Measurements from ENCODE around the gene IL17B.
A peak's percentile ranks its signal among the peaks of the same experiment; 100 is the strongest.
"Not testable (repeated sequence)": the region's sequence is repeated elsewhere in the genome, so short reads cannot be mapped to it uniquely, and the experiment has no call there.

Gene IL17B

DNA sequence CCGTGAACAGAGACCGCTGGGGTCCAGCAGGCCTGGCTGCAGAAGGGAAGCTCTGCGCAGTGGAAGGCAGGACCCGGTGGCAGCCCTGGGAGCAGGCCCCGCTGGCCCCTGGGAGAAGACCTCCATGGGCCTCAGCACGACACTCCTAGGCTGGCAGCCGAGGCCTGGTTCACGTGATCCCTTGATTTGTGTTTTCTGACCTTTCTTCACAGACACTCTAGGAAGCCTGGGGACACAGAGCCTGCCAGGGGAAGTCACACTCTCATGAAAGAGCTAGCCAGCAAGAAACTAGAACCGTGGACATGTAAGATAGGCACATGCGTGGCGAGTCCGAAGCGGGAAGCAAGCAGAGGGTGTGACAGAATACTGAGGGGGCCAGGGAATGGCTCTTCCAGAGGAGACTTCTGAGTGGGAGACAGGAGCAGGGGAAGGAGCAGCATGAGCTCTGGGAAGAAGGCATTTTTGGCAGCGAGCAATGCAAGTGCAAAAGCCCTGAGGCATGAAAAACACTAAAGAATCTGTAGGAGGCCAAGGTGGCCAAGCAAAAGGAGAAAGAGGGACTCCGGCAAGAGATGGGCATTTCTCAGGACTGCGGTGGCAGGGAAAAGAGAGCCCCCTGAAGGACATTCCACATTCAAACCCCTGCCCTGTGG, 26.6 kb upstream of the IL17B start:
- Histone ChIP-seq H3K27ac (peak overlapping the region in 18 of 21 experiments; percentile 5 to 89 (median 55)), H3K4me3 (no peak overlapping the region)

DNA sequence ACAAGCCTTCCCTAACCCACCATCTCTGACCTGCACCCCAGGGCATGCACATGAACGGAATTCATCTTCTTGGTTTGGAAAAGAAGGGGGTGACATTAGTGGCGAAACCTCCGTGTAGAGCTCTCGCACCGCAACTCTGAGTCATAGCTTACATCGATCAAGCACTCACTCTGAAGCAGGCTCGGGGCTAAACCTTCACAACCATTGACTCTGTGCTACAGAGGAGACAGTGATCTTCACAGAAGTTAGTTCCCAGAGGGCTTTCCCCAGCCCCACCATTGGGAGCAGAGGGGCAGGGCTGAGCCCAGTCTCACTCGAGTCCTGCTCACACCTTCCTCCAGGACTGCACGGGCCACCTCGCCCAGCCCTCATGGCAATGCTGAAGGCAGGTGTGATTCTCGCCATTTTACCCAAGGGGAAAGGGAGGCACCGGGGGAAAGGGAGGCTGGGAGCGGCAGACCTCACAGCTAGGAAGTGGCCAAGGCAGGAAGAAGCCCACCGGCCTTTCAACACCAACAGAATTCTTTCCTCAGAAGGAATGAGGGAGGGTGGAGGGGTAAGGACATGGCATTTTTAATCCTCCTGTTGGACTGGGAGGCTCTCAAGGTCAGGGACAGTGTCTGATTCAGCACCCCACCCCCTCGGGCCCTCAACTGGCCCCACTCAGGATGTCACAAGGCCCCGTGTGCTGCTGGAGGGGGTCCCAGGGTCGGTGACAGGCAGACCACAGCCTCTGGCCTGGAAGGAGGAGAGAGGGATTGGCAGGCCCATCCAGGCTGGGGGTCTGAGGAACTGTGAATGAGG, 25.9 kb upstream of the IL17B start:
- no peak overlapping the region for H3K4me3 ChIP-seq

DNA sequence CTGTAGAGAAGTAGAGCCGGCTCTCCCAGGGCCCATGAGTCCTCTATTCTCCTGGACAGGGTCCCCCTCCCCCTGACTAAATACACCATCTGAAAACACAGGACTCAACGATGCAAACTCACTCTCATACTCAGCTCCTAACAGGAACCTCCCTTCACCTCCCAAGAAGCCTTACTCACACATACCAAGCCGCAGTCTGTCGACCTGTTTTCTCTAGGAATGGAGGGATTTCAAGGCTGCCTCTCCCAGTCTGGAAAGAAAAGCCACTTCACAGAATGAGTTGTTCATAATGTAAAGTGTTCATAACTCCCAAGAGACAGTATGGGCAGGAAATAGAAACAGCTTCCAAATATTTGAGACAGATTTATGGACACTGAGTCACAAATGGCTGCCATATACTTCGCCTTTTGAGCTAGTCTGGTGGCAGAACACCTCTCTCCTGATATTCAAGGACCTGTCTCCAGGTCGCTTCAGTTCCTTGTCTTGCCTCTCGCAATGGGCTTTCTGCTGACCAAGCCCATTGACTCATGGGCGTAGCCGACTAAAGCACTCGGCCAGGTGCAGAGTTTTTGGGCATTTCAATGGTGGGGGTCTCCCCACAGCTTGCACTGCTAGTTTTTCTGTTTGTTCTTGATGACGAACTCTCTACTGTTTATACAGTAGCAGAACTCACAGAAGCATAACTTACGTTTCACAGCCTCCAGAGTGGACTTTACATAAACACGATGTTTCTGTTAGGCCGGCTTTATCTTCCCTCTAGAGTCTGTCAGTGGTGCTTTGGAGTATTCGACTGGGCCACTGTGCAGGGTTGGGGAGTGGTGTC, 25.0 kb upstream of the IL17B start:
- no peak overlapping the region for H3K4me3 ChIP-seq
- H3K27ac ChIP-seq: peak overlapping the region in 7 of 21 experiments; percentile 0 to 86 (median 71)

More for the DNA sequence above, 25.9 kb upstream of the IL17B start:
- peak overlapping the region in 16 of 21 experiments; percentile 0 to 89 (median 58) for H3K27ac ChIP-seq

DNA sequence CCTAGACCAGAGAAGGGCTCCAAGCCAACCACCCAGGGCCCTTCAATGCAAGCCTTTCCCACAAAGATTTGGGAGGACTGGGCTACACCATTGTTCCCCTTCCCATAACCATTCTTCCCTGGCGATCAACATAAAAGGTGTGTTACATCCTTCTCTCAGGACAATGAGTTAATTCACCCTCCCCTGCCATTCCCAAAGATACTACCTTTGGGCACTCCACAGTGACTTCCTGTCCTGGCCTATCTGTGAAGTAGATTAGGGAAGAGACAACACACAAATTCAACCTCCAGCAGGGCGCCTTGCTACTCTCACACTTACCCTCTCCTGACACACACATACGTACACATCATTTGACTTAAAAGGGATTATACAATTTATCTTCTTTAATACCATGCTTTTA, 23.2 kb upstream of the IL17B start:
- Histone ChIP-seq H3K27ac (no peak overlapping the region), H3K4me3 (no peak overlapping the region)

DNA sequence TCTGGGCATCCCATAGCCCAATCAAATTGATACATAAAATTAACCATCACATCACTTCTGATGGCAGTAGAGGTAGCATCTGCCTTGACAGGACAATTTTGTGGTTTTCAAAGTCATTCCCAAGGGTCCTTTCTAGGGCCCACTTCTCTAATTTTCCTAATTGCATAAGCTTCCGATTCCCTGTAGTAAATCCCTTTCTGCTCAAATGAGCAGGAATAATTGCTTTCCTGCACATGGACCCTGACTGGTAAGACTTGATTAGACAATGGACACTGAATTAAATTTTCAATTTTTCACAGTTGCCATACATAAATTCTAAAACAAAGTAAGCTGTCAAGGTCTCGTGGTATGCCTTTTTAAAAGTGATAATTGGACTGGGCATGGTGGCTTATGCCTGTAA, 22.0 kb upstream of the IL17B start:
- Histone ChIP-seq H3K27ac (no peak overlapping the region), H3K4me3 (no peak overlapping the region)

DNA sequence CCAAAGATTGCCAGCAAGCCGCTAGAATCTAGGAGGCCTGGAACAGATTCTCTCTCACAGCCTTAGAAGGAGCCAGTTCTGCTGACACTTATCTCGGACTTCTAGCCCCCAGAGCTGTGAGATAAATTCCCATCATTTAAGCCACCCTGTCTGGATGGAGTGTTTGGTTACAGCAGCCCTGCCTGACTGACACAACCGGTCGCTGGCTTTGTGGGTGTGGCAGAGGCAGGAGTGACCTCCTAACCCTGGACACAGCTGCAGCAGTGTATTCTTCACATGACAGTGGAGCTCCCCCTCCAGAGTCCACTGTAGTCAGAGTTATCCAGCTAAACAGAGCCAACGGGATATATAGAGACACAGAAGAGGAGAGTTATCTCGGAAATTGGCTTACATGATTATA, 21.2 kb upstream of the IL17B start:
- H3K27ac ChIP-seq: no peak overlapping the region

DNA sequence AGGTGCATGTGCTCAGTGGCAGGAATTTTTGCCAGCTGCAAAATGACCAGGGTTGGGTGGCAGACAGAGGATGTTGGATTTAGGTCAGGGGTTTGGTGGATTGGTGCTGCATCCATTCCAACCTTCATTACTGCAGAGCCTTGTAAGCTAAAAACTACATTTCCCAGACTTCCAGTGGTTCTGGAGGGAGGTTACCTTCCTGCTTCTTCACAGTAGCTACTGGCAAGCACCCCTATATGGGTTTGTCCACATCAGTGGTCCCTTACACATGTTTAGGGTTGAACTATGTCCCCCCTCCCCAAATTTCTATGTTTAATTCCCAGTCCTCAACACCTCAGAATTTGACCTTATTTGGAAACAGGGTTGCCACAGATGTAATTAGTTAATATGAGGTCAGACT, 20.7 kb upstream of the IL17B start:
- Histone ChIP-seq H3K27ac (no peak overlapping the region), H3K4me3 (no peak overlapping the region)

More for the DNA sequence above, 21.2 kb upstream of the IL17B start:
- H3K4me3 ChIP-seq: no peak overlapping the region

DNA sequence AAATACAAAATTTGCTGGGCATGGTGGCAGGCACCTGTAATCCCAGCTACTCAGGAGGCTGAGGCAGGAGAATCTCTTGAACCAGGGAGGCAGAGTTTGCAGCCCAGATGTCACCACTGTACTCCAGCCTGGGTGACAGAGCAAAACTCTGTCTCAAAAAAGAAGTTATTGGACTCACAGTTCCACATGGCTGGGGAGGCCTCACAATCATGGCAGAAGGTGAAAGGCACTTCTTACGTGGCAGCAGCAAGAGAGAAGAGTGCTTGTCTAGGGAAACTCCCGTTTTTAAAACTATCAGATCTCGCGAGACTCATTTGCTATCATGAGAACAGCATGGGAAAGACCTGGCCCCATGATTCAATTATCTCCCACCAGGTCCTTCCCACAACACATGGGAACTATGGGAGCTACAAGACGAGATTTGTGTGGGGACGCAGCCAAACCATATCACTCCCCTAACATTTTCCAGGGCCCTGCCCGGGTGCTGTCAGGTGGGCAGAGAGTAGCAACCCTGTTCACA, 19.7 kb upstream of the IL17B start:
- H3K27ac ChIP-seq: peak overlapping the region in 1 of 21 experiments; percentile 15
- H3K4me3 ChIP-seq: not testable (repeated sequence)

DNA sequence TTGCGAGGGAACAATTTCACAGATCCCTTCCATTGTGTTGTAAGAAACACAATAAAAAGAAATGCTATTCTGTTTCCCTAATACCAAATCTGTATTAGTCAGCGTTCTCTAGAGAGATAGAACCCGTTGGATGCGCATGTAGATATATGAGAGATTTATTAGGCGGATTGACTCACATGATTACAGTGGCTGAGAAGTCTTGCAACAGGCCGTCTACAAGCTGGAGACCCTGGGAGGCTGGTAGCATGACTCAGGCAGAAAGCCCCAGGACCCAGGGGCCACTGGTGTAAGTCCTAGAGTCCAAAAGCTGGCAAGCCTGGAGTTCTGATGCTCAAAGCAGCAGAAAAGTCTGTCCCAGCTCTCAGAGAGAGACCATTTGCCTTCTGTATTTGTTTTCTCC, 18.4 kb upstream of the IL17B start:
- peak overlapping the region in 6 of 21 experiments; percentile 1 to 42 (median 14) for H3K27ac ChIP-seq
- H3K4me3 ChIP-seq: no peak overlapping the region

DNA sequence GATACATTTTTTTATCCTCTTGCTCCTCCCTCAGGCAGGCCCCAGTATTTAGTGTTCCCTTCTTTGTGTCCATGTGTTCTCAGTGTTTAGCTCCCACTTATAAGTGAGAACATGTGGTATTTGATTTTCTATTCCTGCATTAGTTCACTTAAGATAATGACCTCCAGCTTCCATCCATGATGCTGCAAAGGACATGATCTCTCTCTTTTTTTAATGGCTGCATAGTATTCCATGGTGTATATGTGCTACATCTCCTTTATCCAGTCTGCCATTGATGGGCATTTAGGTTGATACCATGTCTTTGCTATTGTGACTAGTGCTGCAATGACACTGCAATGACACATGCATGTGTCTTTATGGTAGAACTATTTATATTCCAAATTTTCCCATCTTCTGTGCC, 15.9 kb upstream of the IL17B start:
- H3K4me3 ChIP-seq, H3K27ac ChIP-seq: not testable (repeated sequence)

DNA sequence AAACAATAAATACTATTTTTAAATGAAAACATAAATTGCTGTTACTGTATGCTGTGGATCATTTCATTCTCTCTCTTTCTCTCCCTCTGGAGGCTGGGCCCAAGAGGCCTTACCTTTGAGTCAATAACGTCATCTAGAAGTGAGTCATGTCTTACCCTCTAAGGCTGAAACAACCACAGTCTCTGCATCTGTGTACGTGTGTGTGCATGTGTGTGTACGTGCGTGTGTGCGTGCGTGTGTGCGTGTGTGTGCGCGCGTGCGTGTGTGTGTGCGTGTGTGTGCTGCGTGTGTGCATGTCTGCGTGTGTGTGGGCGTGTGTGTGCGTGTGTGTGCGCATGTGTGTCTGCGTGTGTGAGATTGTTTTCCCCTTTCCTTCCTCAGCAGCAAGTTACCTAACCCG, 13.6 kb upstream of the IL17B start:
- no peak overlapping the region for H3K4me3 ChIP-seq
- H3K27ac ChIP-seq: no peak overlapping the region

DNA sequence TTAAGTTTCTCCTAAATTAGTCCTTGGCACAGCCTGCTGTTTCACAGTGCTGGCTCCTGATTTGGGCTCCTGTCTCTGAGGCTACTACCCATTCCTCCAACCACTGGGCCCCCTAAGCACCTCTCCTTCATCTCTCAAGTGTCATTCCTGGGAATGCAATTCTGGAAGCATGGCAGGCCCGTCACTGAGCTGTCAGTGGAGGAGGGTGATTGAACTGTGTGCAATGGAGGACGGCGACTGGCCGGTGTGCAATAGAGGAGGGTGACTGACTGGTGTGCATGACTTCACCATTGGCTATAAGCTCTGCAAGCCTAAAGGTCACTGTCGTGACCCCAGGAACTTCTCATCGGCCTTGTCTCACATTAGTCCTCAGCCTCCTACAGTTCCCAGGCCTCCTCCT, 12.4 kb upstream of the IL17B start:
- no peak overlapping the region for H3K27ac ChIP-seq
- H3K4me3 ChIP-seq: no peak overlapping the region

DNA sequence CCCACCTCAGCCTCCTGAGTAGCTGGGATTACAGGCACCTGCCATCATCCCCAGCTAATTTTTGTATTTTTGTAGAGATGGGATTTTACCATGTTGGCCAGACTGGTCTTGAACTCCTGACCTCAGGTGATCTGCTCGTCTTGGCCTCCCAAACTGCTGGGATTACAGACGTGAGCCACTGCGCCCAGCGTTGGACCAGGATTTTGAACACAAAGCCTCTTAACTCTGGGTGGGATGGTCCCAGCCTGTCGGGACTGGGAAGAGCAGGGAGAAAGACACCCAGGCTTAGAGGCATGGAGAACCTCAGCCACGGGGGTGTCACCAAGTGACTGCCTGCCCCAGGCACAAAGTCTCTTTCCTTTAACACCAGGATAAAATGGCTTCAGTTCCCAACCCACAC, 12.0 kb upstream of the IL17B start:
- not testable (repeated sequence) for H3K27ac ChIP-seq, H3K4me3 ChIP-seq

DNA sequence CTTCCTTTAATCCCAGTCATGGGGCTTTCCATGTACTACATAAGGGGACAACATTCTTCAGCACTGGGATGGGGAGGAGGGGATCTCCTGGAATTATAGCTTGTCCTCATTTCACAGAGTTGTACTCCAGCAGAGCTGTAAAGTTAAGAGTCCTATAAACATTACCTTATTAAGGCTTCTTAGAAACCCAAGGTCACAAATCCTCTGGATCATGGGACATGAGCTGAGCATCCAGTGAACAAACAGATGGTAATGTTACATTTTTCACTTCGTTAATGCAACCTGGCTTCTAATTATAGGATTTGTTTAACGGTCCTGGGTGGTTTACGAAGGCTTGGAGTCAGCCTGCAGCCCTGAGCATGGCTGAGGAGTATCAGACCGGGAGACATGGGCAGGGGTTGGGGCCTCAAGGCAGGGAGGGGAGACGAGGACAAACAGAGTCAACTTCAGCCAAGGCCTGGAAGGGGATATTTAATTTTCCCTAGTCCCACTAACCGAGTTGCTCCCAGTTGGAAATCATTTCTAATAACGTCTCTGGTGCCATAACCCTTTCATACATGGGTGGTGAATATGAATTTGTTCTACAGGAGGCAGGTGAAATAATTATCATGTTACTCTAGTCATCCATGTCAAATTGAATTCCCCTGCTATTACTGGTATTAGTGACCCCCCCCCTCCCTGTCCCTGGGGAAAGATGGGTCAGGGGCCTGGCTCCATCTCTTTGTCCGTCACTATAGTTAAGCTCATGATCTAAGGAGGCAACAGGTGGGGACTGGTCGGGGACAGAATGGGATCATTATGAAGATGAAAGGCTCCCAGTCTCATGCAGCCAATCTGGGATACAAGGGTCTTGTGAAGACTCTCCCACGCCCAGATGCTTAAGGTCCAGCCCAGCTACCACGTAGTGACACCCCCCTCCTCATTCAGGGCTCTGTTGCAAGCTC, 10.7 kb upstream of the IL17B start:
- Histone ChIP-seq H3K4me3 (no peak overlapping the region), H3K27ac (peak overlapping the region in 1 of 21 experiments; percentile 20)

DNA sequence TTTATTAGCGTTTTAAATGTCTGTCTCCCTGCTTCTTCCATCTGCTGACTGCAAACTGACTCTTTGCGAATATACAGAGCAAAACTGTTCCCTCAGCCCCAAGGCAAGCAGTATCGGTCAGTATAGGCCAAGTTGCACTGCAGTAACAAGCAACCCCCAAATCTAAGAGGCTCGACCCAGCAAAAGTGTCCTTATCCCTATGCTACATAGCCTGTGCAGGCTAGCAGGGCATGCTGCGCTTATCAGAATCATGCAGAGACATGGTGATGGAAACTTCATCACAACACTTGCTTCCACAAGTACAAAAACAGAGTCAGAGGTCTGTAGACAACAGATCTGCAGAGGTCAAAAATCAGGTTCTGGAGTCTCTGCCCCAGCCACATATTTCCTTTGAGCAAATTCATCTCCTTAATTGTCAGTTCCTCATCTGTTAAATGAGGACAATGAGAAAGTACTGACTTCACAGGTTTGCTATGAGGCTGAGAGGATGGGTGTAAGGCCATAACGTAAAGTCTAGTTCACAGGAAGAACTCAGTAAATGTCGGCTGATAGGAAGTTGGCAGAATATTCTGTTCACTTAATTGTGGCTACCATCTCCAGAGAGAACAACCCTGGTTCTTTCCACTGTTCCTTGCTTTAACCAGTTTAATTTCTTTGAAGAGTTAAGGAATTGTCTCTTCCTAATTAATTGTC, 9.6 kb upstream of the IL17B start:
- Histone ChIP-seq H3K4me3 (no peak overlapping the region), H3K27ac (peak overlapping the region in 1 of 21 experiments; percentile 6)

DNA sequence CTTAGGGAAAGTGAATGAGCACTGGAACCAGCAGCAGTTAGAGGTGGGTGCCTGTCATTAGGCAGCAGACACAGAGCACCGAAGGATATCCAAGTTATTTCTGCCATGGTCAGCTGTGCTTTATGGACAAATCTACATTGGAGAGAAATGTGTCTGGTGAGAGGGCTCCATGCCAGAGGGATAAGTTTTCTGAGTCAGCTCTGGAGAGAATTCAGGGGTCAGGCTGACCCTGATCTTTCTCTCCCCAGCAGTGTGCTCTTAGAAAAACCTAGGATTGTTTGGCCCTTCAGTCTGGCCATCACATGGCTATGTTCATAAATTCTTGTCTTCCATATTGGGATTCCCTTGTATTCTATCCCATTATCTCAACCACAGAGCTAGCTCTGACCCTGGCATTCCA, 8.9 kb upstream of the IL17B start:
- peak overlapping the region in 3 of 21 experiments; percentile 6 to 40 (median 11) for H3K27ac ChIP-seq
- H3K4me3 ChIP-seq: no peak overlapping the region

DNA sequence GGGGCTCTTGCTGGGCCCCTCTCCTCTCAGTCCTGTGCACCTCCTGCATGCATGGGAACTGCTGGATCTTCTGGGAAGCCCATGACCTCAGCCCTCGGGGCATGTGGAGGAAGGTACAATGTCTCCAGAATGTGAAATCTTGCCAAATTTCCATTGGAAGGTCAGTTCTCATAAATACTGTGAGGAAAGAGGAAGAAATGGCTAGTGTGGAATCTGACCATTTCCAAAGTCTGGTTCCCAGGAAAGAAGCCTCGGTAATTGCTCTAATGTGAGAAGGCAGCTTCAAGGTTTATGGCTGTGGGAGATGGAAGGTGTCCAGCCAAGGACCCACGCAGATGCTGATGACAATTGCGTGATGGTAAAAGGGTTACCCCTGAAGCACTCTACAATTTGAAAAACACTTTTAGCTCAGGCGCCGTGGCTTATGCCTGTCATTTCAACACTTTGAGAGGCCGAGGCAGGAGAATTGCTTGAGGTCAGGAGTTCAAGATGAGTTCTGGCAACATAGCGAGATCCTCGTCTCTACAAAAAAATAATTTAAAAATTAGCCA, 8.1 kb upstream of the IL17B start:
- peak overlapping the region in 6 of 21 experiments; percentile 2 to 49 (median 25) for H3K27ac ChIP-seq
- H3K4me3 ChIP-seq: no peak overlapping the region

DNA sequence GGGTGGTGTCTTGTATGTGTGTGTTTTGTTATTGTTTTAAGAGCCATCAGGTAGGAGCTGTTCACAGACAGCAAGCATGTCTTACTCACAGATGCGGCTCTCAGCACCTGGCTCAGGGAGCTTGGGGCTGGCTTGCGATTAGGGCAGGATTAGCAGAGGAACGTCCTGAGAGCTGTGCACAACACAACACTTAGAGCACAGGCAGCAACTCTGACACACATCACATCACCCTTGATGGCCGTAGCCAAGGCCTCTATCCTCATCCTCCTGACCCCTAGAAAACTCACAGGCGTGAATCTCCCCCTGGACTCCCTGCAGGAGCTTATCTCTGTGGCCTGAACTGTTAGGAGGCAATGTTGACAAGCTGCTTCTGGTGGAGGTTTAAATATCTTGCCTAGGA, 7.1 kb upstream of the IL17B start:
- peak overlapping the region in 4 of 21 experiments; percentile 20 to 75 (median 52) for H3K27ac ChIP-seq
- no peak overlapping the region for H3K4me3 ChIP-seq

Data from skin epidermis (tissue), 12 donors.